ENCODE data around the gene OR4C3.
"Not testable (repeated sequence)": the region's sequence is repeated elsewhere in the genome, so short reads cannot be mapped to it uniquely, and the experiment has no call there.

GRCh38 chr11:48319813-48320212, 4.9 kb upstream of the OR4C3 start:
- TF ChIP-seq CTCF (conservative IDR thresholded peaks at IDR 0.05); ZFX (IDR thresholded peaks at IDR 0.05): not testable (repeated sequence)

Measured in C4-2B (cell line).